ENCODE measurements around the gene KLHL25. TPM values are rescaled to one million over a fixed set of nuclear protein-coding genes. Genes with fewer than 3 reads are reported as not detected.

The KLHL25 gene
- total RNA-seq, 4 donors from 2014 or later: 3.1 to 11.6 (median 8.1) TPM

GRCh38 chr15:85757073-85757938, 37.4 kb downstream of the KLHL25 start:
- Histone ChIP-seq H3K9me3 (no peaks in the 10 kb centered on the region), H3K36me3 (peaks cover 0 to 36% (median 0%) of the 10 kb centered on the region in 3 donors), H3K27ac (no peak overlapping the region), H3K27me3 (no peaks in the 10 kb centered on the region), H3K4me1 (peaks cover 3 to 63% (median 30%) of the 10 kb centered on the region in 3 donors), H3K4me3 (no peak overlapping the region)
- no peak for DNase-seq
- intact Hi-C loops (cut with DNase I): loop anchor here (10.0 kb wide), 1 partner anchor 77 kb away; no protein-coding TSS in a partner anchor
- WGBS, 2 donors: 48 to 64% methylated on average over 4 to 11 of the region's 13 CpGs
- TF ChIP-seq POLR2A (IDR thresholded peaks at IDR 0.05) (no peak), CTCF (IDR thresholded peaks at IDR 0.05) (no peak)

- peaks cover 9 to 63% (median 30%) of the 10 kb centered on the region in 3 donors for H3K4me1 ChIP-seq
- no peak for DNase-seq
- no peak overlapping the region for H3K4me3 ChIP-seq
- H3K9me3 ChIP-seq: no peaks in the 10 kb centered on the region
- intact Hi-C loops (cut with DNase I): loop anchor here (10.0 kb wide), 1 partner anchor 78 kb away; no protein-coding TSS in a partner anchor
- TF ChIP-seq CTCF (IDR thresholded peaks at IDR 0.05) (no peak), POLR2A (IDR thresholded peaks at IDR 0.05) (no peak)
- no peaks in the 10 kb centered on the region for H3K27me3 ChIP-seq
- 56 to 92% methylated on average over 3 to 4 of the region's 9 CpGs for WGBS, 2 donors
- H3K27ac ChIP-seq: no peak overlapping the region
- H3K36me3 ChIP-seq: peaks cover 0 to 36% (median 0%) of the 10 kb centered on the region in 3 donors
These were observed 38.2 kb downstream of the KLHL25 start for GRCh38 chr15:85756411-85757072.

DNA sequence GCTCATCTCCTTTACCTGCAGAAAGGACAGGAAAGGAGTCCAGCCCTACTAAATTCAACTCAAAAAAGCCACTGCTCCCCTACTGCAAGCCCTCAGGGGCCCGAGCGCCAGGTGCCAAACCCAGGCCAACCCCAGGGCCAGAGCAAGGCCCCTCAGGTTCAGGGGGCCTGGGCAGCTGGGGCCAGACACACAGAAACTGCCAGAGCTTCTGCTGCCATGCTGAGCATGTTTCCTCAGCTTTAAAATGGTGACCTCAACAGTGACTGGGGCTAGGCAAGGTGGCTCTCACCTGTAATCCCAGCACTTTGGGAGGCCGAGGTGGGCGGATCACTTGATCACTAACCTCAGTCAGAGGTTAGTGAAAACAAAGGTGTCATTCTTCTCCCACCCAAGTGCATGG, 38.8 kb downstream of the KLHL25 start:
- H3K4me3 ChIP-seq: no peak overlapping the region
- H3K27ac ChIP-seq: no peak overlapping the region
- intact Hi-C loops (cut with DNase I): loop anchor here (10.0 kb wide), 1 partner anchor 79 kb away; no protein-coding TSS in a partner anchor
- TF ChIP-seq POLR2A (IDR thresholded peaks at IDR 0.05) (no peak), CTCF (IDR thresholded peaks at IDR 0.05) (no peak)
- WGBS, 2 donors: 93% methylated on average over 2 of the region's 4 CpGs; no CpG with 5 or more reads in 1 of the 2 donors
- no peaks in the 10 kb centered on the region for H3K27me3 ChIP-seq
- no peak for DNase-seq
- H3K36me3 ChIP-seq: peaks cover 0 to 35% (median 0%) of the 10 kb centered on the region in 3 donors
- no peaks in the 10 kb centered on the region for H3K9me3 ChIP-seq
- H3K4me1 ChIP-seq: peaks cover 14 to 63% (median 29%) of the 10 kb centered on the region in 3 donors

DNA sequence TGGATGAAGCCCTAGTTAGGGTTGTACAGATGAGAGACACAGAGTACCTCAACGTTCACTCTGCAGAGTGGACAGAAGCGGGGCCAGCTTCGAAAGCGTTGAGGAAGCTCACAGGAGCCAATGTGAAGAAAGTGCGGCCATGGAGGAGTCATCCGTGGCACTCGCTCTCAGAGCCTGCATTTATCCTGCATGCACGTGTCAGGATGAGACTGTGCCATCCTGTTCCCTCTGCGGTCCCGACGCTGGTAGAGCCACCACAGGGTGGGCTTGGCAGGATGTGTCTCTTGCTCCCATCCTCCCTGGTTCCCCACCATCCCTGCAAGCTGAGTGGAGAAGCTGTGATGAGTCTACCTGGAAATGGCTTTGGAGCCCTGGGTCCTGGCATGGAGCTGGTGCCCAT, 39.3 kb downstream of the KLHL25 start:
- H3K9me3 ChIP-seq: no peaks in the 10 kb centered on the region
- TF ChIP-seq POLR2A (IDR thresholded peaks at IDR 0.05) (no peak), CTCF (IDR thresholded peaks at IDR 0.05) (no peak)
- H3K36me3 ChIP-seq: peaks cover 0 to 30% (median 0%) of the 10 kb centered on the region in 3 donors
- H3K27me3 ChIP-seq: no peaks in the 10 kb centered on the region
- peaks cover 14 to 67% (median 29%) of the 10 kb centered on the region in 3 donors for H3K4me1 ChIP-seq
- H3K27ac ChIP-seq: no peak overlapping the region
- no peak overlapping the region for H3K4me3 ChIP-seq
- 89 to 91% methylated on average over 7 to 11 of the region's 11 CpGs for WGBS, 2 donors
- no peak for DNase-seq
- intact Hi-C loops (cut with DNase I): loop anchor here (10.0 kb wide), 1 partner anchor 79 kb away; no protein-coding TSS in a partner anchor

All from esophagus squamous epithelium (tissue), 5 donors.